MM.1S (cell line): ENCODE results near the gene DHX30.

Source experiments
- EZH2 ChIP-seq: fragments of 300-600 bp; sonication (generic); optimal IDR thresholded peaks from 2 replicates; pipeline ENCODE3; 2017; ENCODE audit warnings: low read depth, mild to moderate bottlenecking, antibody characterized with exemption, low read length, mixed read lengths
- EZH2phosphoT487 ChIP-seq: fragments of 300-600 bp; sonication (generic); IDR thresholded peaks from 2 replicates; pipeline ENCODE4 v1.6.1; 2018; ENCODE audit warnings: antibody characterized with exemption, low read length
- TF ChIP-seq, protein P1 (sequence below): fragments of 300-600 bp; sonication (generic); IDR thresholded peaks from 2 replicates; pipeline ENCODE4 v1.5.1; 2016; ENCODE audit warnings: antibody characterized with exemption, low read length, mixed read lengths

DNA sequence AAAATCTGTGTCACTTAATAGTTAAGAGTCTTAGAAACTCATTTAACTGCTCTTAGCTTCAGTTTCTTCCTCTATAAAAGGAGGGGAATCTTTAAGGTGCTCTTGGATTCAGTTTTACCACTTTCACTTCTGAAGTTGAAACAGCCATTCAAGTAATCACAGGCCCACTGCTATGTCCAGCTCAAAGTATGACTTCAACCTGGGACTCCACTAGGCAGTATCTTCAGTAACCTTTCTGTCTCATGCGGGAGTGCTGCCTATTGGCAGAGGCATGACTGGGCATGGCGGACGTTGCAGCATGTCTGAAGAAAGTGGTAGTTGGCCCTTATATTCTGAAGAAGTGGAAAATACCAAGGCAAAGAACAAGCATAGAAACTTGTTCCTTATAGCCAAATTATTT, 92.3 kb downstream of the DHX30 start:
- TF ChIP-seq, protein P1, sequence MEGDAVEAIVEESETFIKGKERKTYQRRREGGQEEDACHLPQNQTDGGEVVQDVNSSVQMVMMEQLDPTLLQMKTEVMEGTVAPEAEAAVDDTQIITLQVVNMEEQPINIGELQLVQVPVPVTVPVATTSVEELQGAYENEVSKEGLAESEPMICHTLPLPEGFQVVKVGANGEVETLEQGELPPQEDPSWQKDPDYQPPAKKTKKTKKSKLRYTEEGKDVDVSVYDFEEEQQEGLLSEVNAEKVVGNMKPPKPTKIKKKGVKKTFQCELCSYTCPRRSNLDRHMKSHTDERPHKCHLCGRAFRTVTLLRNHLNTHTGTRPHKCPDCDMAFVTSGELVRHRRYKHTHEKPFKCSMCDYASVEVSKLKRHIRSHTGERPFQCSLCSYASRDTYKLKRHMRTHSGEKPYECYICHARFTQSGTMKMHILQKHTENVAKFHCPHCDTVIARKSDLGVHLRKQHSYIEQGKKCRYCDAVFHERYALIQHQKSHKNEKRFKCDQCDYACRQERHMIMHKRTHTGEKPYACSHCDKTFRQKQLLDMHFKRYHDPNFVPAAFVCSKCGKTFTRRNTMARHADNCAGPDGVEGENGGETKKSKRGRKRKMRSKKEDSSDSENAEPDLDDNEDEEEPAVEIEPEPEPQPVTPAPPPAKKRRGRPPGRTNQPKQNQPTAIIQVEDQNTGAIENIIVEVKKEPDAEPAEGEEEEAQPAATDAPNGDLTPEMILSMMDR, result no peak
- TF ChIP-seq EZH2phosphoT487, result no peak
- no peak for TF ChIP-seq EZH2
